ENCODE data around the gene FATE1.
A peak's percentile ranks its signal among the peaks of the same experiment; 100 is the strongest.
"Not testable (repeated sequence)": the region's sequence is repeated elsewhere in the genome, so short reads cannot be mapped to it uniquely, and the experiment has no call there.

The FATE1 gene, protein sequence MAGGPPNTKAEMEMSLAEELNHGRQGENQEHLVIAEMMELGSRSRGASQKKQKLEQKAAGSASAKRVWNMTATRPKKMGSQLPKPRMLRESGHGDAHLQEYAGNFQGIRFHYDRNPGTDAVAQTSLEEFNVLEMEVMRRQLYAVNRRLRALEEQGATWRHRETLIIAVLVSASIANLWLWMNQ

DNA sequence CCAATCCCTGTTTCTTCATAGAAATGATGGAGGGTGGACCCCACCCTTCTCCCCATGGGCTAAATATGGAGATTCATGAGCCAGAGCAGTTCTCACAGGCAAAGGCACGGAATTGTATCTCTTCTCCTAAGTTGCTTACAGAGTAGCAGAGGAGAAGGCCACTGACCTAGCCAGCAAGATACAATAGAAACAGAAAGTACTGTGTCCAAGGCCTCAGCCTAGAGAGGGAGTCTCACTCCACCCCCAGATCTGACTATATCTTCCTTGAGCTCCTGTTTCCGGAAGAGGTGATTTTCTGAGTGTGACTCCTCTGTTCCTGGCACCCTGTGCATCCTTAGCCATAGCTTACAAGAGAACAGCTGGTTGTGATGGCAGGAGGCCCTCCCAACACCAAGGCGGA lies at the start of gene FATE1:
TSS of gene FATE1 (plus strand) at position 284 of the 400 bp plus-strand sequence. CDS start at position 369, 85 bp downstream.
- DNase-seq = no peak

DNA sequence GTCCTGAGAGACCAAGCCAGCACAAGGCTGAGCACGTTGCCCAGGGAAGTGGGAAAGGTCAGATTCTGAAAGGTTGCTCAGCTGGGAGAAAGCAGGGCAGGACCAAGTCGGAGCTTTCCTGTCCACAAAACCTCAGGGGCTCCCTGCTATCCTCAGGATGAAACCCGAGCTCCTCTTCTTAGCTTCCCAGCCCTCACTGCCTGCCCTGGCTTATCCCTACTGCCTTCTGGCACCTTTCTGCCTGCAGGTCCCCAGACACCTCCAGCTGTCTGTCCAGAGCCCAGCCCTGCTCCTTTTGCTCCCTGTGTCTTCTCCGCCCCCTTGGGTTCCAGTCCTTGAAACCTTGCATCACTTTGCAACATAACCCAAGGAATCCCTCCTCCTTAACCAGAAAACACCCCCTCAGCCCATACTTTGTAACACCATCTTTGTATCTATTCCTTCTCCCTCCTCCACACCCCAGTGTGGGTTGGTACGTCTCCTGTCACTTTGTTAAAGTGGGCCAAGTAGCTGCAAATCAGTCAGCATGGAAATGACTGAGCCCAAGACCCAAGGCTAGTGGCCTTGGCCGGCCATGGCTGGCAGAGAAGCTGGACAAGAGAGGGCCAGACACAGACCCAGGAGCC lies 40.6 kb upstream of the FATE1 start:
- DNase-seq = no peak

GRCh38 chrX:151676196-151676595 lies 39.6 kb upstream of the FATE1 start:
- DNase-seq = no peak

DNA sequence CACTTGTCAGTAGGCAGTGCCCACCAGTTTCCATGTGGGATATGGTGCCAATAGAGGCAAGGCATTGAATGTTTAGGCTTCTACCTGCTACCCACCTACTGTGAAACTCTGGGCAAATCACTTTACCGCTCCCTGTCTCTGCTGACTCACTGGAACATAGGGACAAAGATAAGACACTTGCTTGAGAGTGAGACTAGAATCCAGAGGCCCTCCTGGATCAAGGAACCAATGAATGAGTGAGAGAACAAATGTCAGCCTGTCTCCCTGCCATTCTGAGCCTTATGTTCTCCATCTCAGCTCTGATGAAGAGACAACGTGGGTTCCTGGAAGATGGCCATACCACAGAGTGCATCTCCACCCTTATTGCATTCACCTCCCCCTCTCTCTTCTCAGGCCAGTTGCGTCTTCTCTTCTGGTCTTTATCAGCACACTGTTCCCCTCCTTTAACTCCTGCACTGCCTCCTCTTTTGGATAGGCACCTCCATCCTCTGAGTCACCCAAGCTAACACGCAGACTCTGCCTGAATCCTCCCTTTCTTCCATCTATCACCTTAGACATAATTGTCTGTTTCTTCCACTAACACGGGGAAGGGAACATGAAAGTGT lies 35.9 kb upstream of the FATE1 start:
- DNase-seq = no peak

- peak; percentile 35 to 63 (median 47) for DNase-seq
Observed at GRCh38 chrX:151680805-151681204, 35.0 kb upstream of the FATE1 start.

- DNase-seq = no peak
Observed at GRCh38 chrX:151687635-151688034, 28.2 kb upstream of the FATE1 start.

DNA sequence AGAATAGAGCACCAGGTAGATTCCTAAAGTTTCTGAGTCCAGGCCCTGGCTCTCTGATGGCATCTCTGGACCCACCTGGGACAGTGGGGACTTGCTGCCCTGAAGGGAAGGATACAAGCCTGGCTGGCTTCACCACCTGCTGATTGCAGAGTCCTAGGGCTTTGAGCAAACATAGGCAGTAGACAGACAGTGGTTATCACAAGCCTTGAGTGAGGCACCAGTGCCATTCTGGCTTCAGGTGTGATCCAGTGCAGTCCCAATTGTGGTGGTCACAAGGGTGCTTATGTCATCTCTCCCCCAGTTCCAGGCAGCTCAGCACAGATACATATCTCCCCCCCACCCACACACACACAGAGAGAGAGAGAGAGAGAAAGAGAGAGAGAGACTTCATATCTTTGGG lies 27.1 kb upstream of the FATE1 start:
- no peak for DNase-seq

DNA sequence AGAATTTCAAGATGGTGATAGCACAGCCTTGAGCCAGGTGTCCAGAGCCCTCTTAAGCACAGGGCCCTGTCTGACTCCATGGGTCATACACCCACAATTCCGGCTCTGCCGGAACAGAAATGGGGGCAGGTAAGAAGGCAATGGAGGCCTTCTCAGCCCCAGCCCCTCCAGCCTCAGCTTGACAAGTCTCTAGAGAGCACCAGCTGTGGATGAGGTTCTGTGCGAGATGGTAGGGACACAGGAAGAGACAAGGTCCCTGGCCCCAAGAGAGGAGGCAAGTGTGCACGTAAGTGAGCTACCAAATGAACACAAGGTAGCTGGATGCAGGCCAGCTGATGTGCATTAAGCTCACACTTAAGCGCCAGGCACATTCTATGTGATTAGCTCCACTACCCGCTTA lies 23.0 kb upstream of the FATE1 start:
- DNase-seq = no peak

GRCh38 chrX:151694121-151694520 lies 21.7 kb upstream of the FATE1 start:
- DNase-seq = no peak

GRCh38 chrX:151694661-151695582 lies 20.9 kb upstream of the FATE1 start, which contains the start of gene PRRG3:
TSS of gene PRRG3 (plus strand) at chrX:151695458. CDS start at chrX:151698815, 3,357 bp downstream.
- no peak for DNase-seq

- no peak for DNase-seq
Observed at GRCh38 chrX:151695583-151696340, 20.1 kb upstream of the FATE1 start.

GRCh38 chrX:151697082-151697481 lies 18.8 kb upstream of the FATE1 start:
- not testable (repeated sequence) for DNase-seq

- no peak for DNase-seq
Observed at GRCh38 chrX:151697522-151697921, 18.3 kb upstream of the FATE1 start.

DNA sequence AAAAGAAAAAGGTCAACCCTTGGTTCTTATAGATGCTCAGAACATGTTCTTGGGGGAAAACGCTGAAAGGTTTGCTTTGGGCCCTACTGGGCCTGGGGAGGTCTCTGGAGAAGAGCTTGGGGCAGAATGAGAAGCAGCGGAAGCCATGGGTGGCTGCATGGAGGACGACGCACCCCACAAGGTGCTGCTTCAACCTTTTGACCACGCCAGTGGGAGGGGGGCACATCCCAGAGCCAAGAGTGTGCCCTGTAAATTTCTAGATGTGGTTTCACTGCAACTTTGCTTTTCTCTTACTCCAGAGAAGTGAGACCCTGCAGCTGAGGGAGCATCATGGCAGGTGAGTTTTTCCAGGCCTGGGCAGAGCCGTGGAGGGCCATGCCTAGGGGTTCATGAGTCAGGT lies 17.4 kb upstream of the FATE1 start:
- no peak for DNase-seq

DNA sequence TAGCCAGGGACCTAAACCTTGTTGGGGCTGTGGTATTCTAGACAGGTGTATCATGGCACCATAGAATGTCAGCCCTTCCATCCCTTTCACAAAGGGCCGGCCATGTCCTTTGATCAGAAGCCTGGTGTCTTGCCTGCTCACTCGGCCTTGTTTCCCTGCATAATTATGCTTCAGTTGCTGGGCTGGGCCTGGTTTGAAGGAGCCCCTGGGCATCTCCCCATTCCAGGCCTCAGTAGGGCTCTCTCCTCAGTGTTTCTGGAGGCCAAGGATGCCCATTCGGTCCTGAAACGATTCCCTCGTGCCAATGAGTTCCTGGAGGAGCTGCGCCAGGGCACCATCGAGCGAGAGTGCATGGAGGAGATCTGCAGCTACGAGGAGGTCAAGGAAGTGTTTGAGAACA lies 16.1 kb upstream of the FATE1 start:
- no peak for DNase-seq

DNA sequence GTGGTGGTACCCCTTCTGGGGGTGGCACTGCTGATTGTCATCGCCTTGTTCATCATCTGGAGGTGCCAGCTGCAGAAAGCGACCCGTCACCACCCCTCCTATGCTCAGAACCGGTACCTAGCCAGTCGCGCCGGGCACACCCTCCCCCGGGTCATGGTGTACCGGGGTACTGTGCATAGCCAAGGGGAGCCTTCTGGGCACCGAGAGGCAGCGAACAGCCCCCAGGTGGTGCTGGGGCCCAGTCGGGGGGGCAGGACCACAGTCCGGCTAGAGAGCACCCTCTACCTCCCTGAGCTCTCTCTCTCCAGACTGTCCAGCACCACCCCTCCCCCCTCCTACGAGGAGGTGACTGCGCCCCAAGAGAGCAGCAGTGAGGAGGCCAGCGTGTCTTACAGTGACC lies 15.3 kb upstream of the FATE1 start:
- DNase-seq = no peak

- no peak for DNase-seq
Observed at GRCh38 chrX:151701071-151701470, 14.8 kb upstream of the FATE1 start.

GRCh38 chrX:151701531-151701930 lies 14.3 kb upstream of the FATE1 start:
- no peak for DNase-seq

DNA sequence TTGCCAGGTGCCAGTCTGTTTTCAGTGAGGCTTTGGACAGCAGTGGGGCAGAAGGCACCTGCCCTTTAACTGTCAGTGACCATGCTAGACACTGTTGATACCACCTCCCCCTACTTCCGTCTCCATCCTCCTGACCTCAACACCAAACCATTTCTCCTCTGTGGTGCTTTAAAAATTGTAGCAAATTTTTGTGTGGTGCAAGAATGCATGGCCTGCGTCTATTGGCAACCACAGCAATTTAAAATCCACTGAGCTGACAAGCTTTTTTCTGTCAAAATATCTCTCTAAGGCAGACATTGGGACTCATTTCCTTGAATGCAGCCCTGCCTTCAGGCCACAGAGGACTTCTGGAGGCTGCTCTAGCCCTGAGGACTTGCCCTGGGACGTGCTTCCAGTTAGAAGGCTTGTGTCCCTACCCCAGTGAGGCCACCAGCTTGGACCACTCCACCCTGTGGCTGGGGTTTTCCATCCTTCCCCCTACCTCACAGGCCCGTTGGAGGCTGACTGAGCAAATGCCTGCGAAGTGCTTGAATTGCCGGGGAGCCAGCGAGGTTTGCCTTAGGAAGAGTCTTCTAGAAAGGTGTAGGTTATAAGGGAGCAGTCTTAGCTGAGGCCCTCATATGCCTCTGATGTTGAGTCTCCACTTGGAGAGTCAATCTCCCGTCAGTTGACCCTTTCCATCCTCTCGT lies 13.7 kb upstream of the FATE1 start:
- no peak for DNase-seq

DNA sequence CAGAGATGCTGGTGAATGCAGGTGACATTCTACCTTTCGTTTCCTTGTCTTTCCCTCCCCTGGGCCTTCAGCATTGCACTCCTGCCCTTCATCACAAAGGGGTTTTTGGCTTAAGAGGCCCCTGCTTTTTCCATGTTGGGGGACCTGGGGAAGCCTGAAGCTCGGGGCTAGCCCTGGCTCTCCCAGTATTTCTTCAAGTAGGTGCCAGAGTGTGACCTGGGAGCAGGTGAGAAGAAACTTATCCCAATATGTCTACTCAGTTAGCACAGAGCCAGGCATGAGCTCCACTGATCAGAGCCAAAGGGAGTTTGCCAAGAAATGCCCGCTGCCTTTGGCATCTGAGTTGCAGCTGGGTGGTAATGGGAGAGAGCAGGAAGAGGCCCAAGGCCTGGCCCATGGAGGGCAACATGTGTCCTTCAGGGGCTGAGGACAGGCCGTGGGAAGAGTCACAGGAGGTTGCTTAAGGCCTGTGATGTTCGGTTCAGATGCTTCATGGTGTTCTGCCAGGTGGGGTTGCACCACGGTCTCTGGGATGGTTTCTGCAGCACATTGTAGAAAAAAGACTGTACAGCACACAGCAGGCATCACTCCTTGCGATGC lies 13.0 kb upstream of the FATE1 start:
- DNase-seq = no peak

DNA sequence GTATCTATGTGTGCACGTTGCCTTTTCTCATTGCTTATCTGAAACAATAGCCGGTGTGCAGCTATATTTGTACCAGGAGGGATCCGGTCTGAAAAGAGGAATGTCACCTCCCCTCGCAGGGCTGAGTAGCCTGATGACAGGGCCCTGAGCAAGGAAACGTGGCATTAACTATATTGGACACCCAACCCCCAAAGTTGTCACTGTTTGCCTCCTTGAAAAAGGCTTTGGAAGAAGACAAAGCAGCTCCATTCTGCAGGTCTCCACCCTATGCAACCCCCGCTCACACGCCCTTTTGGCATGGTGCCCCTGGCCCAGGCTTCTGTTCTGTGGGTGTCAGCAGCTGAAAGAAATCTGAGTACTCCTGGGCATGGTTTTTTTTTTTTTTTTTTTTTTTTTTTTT lies 12.3 kb upstream of the FATE1 start:
- no peak for DNase-seq
